ENCODE data around the gene CIBAR2.

The CIBAR2 gene

DNA sequence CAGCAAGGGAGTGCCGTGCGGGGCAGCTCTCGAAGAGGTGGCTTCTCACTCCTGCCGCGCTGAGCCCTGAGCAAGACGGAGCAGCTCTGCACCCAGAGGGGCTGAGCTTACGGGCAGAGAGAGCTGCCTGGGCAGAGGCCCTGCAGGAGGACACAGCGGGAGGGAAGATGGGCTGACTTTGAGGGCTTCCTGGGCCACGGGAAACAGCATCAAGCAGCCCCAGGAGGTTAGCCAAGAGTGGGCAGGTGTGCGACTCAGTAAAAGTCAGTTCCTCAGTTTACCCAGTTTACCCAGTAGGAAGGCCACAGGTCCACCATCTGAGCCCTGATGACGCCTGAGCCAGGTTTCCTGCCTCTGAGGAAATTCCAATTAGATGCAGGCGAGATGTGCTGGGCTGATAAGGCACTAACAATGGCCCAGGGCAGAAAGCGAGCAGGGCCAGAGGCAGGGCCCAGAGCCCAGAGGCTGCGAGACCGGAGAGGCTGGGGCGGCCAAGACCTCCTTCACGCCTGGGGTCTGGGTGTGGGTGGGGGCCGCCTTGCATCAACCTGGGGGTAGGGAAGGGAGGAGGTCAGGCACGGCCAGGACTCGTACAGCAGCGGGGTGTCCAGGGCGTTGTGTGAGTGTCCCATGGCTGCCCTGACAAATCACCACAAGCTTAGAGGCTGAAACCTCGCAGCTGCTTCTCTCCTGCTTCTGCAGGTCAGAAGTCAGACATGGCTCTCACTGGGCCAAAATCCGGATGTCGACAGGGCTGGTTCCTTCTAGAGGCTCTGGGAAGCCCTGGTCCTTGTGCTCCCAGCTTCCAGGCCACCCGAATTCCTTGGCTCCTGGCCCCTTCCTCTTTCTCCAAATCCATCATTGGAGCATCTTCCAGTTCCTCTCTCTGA is 32.0 kb upstream of the CIBAR2 start:
- no peak for DNase-seq (ENCODE audit: low read depth)

DNA sequence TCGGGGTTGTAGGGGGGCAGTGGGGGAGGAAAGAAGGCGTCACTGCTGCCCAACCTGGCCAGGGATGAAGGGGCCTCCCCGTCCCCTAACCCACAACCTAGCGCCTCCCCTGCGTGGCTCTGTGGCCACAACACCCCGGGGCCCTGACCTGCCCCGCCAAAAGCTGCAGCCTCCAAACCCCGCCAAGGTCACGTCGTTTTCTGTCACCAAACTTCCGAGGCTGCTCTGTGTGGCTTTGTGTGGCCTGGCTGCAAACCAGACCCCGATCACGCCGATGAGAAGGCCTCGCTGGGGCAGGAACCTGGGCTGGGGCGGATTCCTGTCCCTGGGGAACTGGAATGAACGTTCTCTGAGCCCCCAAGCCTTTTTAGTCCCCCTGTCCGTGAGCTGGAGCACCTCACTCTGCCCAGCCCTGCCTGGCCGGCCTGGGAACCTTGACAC is 30.5 kb upstream of the CIBAR2 start:
- no peak for DNase-seq (ENCODE audit: low read depth)

DNA sequence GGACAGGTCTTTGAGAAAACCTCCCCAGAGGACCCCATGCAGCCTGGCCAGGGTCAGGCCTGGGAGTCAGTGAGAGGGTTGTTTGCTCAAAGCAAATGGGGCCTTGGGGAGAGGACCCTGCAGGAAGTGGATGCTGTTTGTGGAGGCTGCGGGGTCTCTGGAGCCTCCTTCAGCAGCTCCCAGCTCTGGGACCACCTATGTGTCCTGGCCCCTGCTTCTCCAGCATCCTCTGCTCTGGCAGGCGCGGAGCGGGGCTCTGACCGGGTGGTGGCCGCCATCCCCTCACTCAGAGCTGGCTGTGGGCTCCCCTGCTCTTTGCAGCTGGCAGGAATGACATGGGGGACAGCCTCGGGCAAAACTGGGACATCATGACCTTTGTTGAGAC is 29.8 kb upstream of the CIBAR2 start:
- no peak for DNase-seq (ENCODE audit: low read depth)

DNA sequence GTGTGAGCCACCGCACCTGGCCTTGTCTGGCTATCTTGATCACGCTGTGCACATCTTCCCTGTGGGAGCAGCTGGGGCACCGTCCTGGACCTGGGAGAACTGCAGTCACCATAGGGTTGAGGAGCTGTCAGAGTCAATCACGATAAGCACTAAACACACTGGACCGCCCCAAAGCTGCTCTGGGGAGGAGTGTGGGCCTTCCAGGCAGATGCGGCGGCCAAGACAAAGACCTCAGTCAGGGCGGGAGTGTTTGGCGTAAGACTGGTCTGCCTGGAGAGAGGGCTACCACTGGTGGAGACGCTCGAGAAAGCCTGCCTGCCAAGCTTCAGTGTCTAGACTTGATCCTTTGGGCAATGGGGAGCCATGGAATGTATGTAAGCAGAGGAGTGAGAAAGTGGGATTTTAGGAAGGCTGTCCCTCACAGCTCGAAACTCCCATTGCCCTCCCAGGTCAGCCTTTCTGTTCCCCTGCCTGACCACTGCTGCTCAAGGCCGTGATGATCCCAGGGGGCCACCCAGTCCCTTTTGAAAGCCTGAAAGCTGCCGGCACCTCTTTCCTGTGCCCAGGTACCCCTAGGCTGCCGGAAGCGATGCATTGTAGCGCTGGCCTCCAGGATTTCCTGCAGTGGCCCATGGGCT is 29.3 kb upstream of the CIBAR2 start:
- DNase-seq (ENCODE audit: low read depth): no peak

DNA sequence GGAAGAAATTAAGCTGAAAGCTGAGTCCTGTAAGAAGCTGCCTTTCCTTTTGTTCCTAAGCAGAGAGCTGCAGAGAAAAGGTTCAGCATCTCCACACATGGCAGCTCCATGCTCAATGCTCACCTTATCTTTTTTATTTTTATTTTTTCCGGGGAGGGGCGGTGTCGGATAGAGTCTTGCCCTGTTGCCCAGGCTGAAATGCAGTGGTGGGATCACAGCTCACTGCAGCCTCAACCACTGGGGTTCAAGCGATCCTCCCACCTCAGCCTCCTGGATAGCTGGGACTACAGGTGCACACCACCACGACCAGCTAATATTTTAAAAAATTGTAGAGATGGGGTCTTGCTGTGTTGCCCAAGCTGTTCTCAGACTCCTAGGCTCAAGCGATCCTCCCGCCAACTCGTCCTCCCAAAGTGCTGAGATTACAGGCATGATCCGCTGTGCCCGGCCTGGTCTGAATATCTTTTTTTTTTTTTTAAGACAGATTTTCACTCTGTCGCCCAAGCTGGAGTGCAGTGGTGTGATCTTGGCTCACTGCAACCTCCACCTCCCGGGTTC is 28.3 kb upstream of the CIBAR2 start:
- no peak for DNase-seq (ENCODE audit: low read depth)

DNA sequence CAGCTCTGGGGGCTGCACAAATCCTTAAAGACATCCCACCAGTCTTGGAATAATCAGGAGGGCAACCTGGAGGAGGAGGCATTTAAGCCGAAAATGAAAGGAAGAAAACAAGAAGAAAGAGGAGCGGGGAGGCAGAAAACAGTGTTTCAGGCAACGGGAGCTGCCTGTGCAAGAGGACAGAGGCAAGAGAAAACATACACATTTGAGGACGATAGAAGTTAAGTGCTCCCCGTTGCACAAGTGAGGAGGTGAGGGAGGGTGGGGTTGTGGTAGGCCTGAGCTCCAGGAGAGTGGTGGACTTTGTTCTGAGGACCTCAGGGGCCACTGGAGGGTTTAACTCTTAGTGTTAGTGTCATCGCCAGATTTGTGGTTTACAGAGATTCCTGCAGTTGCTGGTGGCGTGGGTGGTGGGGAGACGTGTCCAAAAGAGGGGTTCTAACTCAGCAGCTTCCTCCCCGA is 27.6 kb upstream of the CIBAR2 start:
- no peak for DNase-seq (ENCODE audit: low read depth)

DNA sequence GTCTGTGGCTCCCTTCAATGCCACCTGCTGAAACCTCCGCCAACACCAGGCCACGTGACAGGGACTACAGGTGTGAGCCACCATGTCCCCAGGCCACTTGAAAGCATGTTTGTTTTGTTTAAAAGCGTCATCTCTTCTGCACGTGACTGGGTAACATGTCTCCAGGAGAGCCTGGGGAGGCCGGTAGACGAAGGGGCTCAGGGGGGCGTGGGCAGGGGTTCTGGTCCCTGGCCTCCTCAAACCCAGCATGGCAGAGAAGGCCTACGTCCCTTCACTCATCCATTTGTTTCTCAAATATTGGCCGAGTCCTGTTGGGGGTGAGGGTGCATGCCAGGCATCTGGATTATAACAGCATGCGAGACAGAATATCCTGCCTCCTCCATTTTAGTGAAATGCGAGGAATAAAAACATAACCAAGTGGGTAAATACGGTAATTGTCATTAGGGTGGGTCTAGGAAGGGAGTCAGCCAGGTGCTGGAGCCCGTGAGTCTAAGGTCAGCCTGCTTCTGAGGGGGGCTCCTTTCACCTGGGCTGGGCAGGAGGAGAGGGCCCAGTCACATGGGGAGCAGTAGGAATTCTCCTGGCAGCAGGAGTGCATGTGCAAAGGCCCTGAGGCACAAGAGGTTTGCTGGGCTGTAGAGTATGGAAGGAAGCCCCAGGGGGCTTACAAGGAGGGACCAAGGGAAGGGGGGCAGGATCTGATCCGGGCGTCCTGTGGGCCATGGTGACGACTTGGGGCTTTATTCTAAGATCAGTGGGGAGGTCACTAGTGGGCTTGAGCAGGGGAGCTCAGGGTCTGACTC is 26.8 kb upstream of the CIBAR2 start:
- no peak for DNase-seq (ENCODE audit: low read depth)

DNA sequence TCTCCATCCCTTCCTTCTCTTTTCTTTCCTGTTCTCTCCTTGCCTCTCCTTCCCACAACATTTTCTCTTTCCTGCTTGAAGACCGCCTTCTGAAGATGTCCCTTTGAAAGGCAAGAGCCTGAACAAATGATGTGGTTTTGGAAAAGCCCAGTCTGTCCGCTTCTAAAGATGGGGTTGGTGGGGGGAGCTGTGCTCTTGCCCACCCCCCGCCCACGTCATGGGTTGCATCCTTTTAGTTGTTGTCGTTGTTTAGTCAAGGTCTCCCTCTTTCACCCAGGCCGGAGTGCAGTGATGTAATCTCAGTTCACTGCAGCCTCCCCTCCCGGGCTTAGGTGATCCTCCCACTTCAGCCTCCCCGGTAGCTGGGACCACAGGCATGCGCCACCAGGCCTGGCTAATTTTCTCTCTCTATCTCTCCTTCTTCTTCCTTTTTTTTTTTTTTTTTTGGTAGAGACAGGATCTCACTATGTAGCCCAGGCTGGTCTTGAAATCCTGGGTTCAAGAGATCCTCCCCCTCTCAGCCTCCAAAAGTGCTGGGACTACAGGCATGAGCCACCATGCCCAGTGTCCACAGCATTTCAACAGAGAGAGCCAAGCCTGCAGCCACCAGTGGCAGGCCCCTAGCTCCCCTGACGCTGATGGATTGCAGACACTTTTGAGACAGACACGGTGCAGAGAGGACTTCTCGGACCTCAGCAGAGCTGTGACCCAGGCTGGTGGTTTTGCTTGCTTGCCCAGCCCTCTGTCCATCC is 26.0 kb upstream of the CIBAR2 start:
- no peak for DNase-seq (ENCODE audit: low read depth)

DNA sequence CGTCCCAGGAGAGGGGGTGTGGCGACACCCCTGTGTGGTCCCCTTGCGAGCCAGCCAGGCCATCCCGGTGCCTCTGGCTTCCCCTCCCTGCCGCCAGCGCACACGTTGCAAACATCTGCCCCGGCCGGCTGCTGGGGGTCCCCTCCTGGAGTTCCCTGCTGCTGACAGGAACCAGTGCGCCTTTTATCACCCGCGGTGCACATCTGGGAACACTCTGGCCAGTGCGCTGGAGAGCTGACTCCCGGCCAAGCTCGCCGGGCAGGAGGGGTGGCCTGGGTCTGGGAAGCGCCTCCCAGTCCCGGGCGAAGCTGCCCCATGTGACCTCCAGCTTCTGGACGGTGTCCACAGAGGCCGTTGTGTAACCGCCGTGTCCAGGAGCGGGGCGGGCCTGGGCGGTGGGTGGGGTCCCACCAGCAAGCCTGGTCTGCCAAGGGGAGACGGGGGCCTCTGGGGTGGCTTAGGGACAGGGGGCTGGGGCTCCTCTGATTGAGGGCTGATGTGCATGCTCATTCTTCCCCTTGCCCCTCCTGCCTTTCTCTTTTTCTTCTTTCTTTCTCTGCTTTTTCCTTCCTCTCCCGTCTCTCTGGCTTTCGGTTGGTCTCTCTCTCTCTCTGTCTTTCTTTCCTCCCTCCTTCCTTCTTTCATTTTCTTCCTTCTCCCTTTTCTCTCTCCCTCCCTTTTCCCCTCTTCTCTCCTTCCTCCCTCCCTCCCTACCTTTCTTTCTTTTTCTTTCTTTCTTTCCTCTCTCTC is 25.2 kb upstream of the CIBAR2 start:
- no peak for DNase-seq (ENCODE audit: low read depth)

DNA sequence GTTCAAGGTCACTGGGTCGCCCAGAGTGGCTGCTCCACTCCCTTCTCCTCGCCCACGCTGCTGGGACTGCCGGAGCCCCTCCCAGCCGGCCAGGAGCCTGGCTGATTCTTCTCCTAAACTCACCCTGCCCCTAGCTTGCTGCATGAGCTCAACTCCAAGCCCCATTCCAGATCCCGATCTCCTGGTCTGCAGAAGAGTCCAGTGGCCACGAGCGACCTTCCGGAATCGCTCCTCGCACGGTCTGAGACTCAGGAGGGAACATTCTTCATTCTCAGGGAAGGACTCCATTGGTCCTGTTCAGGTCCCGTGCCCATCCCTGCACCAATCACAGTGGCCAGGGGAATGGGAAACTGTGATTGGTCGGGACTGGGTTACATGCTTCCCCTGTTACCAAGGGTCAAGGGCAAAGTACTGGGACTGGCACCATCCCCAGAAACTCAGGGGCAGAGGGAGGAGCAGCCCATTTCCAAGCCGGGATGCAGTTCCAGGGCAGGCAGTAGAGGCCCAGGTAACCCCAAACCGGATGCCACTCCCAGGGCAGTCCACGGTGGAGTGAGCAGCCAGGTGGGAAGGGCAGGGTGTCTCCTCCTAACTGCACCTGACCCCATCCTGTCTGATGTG is 24.5 kb upstream of the CIBAR2 start:
- DNase-seq (ENCODE audit: low read depth): no peak

DNA sequence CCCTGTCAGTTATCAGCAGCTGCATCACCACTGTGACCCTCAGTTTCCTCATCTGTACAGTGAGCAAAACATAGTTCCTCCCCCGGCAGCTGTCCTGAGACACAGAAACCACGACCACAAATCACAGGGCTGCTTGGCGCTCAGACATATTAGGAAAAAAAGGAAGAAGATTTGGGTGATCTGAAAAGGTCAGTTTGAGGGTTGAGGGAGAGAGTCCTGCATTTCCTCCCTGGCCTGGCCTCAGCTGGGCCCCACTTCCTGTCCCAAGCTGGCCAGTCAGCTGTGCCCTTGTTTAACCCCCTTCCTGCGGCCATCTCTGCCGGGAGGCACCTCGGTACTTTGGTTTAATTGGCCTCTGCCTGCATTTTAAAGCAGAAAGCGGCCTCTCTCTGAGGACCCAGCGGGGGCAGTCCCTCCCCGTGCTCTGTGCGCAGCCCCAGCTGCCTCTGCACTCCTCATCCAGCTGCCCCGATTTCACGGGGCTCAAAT is 24.0 kb upstream of the CIBAR2 start:
- no peak for DNase-seq (ENCODE audit: low read depth)

DNA sequence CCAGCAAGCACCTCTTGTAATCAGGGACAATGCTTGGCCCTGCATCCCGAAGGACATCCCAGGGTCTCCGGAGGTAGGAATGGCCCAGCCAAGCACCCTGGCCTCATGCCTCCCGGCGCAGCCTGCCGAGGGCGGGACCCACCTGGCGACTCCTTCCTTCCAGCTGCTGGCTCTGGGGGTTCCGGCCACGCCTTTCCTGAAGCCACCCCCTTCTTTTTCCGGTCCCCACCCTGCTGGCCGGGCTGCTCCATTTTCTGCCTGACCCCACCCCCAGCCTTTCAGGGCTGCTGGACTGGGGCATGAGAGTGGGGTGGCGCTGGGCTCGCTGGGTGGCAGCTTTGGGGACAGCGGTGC is 22.5 kb upstream of the CIBAR2 start:
- DNase-seq (ENCODE audit: low read depth): no peak

DNA sequence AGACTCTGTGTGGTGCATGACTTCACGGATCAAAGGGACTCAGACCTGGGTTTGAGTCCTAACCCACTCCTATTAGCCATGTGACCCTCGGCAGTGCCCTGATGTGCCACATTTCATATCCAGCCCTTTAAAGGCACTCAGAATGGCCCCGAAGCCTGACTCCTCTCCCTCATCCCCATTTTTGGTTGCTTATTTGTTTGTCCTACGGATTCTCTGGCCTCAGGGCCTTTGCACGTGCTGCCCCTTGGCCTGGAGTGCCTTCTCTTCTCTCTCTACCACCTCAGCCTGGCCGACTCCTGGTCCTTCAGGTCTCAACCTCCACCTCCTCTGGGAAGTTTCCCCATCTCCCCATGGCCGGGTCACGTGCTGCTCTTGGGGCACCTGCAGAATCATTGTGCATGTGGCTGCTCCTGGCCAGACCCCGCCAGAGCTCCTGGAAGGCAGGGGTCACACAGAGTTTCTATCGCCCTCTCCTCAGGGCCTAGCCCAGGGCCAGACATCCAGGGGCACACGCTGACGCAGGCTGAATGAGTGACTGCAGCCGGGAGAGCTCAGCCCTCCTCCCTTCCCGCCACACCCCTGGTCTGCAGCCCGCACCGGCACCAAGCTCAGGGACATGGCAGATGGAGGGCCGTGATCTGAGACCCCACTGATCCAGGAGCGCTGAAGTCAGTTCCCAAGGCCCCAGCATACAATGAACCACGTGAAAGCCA is 22.0 kb upstream of the CIBAR2 start:
- no peak for DNase-seq (ENCODE audit: low read depth)

DNA sequence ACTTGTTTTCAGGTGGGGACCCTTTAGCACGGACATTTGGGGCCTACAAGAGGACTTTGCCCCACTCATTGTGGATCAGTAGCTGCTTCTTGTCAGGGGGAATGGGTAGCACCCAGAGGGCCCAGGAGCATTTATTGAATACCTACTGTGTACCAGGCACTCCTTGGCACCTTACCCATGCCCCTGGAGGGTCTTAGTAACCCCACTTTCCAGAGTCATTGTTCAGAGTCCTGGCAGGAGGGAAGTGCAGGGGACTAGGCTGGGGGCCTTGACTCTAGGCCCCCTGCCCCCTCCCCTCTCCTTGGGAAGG is 21.0 kb upstream of the CIBAR2 start:
- DNase-seq (ENCODE audit: low read depth): no peak

DNA sequence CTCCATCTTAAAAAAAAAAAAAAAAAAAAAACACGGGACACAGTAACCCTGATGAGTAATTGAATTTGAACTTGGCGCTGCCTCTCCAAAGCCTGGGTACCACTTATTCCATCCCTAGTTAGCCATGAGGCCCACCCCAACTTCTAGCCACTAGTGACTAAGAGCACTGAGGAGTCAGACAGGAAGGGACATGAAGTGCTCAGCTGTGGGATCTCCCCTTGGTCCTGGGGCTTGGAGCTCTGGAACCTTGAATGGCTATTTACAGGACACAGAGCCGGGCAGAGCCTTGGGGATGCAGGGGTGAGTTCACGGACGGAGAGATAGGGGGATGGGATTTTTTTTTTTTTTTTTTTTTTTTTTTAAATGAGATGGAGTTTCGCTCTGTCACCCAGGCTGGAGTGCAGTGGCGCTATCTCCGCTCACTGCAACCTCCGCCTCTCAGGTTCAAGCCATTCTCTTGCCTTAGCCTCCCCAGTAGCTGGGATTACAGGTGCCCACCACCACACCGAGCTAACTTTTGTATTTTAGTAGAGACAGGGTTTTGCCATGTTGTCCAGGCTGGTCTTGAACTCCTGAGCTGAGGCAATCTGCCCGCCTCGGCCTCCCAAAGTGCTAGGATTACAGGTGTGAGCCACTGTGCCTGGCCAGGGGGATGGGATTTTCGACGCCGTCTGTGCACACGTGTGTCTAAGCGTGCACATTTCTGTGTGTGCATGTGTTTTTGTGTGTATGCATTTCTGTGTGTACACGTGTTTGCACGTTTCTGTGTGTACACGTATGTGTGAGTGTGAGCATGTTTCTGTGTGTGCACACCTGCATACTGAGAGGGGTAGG is 20.4 kb upstream of the CIBAR2 start:
- no peak for DNase-seq (ENCODE audit: low read depth)

DNA sequence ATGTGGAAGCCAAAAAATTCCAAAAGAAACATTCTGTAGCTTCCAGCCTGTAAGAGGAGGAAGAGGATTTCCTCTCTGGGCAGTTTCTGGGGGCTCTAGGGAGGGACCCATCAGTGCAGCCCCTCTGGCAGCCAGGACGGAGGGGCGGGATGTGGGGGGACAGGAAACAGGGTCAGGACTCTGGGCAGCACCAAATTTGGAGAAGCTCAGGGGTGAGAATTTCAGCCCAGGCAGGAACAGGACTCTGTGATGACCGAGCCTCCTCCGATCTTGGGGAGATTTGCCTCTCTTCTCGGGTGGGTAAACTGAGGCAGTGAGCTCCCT is 18.4 kb upstream of the CIBAR2 start:
- no peak for DNase-seq (ENCODE audit: low read depth)

DNA sequence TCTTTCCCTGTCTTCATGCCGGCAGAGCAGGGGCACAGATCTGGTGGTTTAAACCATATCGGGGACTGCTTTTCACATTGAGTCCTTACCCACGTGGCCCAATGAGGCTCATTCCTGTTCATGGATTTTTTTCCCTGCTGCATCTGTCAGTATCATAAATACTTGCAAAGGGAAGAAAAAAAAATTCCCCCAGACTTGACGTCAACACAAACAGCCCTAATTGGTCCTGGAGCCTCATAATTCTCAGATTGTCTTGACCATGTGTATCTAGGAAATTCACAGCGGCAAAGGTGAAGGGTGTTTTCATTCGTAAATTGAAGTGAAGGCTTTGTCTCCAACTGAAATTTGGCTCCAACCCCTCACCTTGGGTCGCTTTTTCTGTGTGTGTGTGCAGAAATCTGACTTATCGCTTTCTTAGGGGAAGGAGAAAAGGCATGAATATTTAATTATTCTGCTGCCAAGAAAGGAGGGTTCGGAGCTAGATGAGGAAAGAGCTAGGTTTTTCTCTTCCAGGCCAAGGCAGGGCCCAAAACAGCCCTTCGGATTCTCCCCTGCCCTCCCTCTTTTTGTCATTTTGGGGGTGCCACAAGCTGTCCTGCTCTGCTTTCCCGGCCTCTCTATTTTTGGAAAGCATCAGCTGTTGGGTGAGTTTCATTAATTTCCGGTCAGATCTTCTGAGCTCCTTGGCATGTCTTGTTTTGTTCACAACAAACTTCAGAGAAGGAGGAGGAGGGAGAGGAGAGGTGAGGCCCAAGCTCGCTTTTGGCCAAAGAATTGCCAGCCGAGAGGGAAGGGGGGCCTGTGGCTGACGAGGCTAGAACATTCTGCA is 17.8 kb upstream of the CIBAR2 start:
- DNase-seq (ENCODE audit: low read depth): no peak
